Fibroblast of skin of left quadriceps (primary cell): ENCODE measurements around the gene ZNF302.
"Not testable (repeated sequence)": the region's sequence is repeated elsewhere in the genome, so short reads cannot be mapped to it uniquely, and the experiment has no call there.

ENCODE experiments used
- DNase-seq, 2 experiments: peaks; one replicate each; pipeline ENCODE4 v3.0.0-alpha.2; 2013; ENCODE audit warnings: low read depth in 2 of 2

ZNF302 gene

DNA sequence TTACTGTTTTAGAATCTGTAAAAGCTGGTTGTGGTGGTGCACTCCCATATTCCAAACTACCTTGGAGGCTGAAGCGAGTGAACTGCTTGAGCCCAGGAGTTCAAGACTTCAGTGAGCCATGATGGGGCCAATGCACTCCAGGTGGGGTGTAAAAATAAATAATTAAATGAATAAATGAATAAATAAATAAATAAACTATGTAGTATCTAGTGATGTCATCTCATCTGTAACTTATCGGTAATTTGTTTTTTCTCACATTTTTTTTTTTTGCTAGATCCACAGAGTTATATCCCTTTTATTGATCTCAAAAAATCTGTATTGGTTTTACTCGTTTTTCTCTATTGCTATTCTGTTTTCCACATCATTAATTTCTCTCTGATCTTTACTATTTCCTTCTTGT is 5.5 kb upstream of the ZNF302 start:
- no peak for DNase-seq

DNA sequence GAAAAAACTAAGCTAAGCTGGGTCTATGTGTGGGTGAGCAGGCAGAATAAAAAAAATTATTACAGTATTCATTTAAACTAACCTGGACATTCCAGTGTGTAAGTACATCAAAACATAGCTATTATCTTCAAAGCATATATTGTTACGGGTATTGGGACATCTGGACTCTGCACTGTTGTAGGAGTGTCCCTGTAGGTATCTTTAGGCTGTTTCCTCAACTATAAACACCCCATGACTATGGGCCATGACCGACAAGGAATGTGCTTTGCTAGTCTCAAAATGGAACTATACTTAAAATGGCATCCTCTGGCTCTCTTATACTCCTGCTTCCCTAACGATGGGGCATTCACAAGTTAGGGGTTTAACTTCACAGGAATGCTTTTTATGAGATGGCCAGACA is 3.9 kb upstream of the ZNF302 start:
- no peak for DNase-seq

DNA sequence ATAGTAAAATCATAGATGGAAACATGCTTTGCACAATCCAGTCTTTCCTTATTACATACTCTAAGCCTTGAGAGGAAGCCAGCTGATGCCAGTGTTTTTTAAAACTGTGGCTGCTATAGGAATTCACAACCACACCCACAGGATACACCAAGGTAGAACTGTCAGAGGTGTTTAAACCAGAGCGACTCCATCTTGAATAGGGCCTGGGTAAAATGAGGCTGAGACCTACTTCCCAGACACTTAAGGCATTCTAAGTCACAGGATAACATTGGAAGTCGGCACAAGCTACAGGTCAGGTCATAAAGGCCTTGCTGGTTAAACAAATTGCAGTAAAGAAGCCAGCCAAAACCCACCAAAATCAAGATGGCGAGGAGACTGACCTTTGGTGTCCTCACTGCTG is 2.2 kb upstream of the ZNF302 start:
- no peak for DNase-seq

DNA sequence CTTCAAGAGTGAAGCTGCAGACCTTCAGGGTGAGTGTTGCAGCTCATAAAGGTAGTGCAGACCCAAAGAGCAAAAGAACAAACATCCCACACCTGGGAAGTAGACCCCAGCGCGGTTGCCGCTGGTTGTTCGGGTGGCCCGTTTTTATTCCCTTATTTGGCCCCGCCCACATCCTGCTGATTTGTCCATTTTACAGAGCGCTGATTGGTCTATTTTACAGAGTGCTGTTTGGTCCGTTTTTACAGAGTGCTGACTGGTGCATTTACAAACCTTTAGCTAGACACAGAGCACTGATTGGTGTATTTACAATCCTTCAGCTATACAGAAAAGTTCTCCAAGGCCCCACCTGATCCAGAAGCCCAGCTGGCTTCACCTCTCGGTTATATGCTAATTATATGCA is 1.6 kb upstream of the ZNF302 start:
- DNase-seq = no peak

DNA sequence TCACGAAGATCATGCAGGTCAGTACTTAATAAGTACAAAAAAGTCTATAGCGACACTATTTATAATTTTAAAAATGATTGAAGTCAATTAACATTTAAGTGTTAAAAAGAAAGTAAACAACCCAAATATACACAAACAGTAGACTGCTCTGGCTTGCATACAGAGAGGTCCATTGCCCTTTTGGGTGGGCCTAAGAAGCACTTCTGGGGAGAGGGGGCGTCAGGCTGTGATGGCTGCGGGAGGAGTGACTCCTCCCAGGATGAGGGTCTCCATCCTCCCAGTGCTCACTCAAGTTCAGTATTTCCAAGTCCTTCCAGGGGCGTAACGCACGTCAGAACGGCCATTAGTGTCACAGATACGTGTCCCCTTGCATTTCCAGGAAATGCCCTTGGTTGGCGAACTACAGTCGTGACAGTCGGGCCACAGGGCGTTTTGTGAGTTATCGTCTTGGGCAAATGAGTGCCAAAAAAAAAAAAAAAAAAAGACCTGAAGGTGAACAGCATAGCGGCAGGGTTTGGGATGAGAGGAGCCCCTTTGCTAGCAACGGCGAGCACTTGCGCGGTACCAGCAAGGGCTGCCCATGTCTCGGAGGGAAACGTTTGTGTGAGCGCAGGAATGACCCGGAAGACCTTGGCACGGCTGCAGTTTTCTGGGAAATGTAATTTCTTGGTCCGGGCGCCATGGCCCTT is 637 bp upstream of the ZNF302 start, which contains the start of gene SCGB2B2:
Gene SCGB2B2 (minus strand): TSS at position 463 of the 689 bp plus-strand sequence. CDS start 82,596 bp downstream, outside the sequence.
- DNase-seq = no peak

DNA sequence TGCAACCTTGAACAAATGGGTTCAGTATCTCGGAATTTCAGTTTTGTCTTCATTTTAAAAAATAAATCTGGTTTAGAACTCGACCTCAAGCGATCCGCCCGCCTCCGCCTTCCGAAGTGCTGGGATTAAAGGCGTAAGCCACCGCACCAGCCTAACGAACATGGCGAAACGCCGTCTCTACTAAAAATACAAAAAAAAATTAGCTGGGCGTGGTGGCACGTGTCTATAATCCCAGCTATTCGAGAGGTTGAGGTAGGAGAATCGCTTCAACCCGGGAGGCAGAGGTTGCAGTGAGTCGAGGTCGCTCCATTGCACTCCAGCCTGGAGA is 571 bp downstream of the ZNF302 start:
- no peak for DNase-seq

DNA sequence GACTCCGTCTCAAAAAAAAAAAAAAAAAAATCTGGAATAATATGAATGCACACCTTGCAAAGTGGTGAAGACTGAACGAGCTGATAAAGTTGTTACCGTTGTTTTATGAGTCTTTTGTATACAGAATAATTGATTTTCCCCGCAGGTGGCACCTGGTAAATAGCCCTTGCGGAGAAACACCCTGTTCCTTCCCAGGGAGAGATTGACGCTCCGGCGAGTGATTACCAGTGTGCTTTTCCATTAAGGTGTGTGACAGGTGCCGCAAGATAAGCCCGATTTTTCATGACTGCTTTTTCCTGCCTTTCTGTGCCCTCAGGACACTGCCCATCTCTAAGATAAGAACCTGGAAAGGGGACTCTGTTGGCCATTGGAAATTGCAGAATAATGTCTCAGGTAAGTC is 943 bp downstream of the ZNF302 start:
- DNase-seq = no peak

DNA sequence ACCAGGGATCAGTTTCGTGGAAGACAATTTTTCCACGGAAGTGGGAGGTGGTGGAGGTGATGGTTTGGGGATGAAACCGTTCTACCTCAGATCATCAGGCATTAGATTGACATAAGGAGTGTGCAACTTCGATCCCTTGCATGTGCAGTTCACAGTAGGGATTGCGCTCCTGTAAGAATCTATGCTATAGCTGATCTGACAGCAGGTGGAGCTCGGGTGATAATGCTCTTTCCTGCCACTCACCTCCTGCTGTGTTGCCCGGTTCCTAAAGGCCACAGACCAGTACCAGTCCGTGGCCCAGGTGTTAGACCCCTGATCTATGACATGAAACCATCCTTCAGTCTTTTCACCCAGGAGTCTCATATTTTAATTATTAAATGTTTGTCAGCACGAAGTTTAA is 4.0 kb downstream of the ZNF302 start:
- DNase-seq = no peak

DNA sequence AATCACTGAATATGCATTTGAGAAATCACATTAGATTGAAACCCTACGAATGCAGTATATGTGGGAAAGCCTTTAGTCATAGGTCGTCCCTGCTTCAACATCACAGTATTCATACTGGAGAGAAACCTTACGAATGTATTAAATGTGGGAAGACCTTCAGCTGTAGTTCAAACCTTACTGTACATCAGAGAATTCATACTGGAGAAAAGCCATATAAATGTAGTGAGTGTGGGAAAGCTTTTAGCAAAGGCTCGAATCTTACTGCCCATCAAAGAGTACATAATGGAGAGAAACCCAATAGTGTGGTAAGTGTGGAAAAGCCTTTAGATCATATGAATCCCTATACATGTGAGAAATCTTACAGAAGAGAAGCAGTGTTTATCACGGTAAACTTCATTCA is 7.8 kb downstream of the ZNF302 start:
- DNase-seq = not testable (repeated sequence)

DNA sequence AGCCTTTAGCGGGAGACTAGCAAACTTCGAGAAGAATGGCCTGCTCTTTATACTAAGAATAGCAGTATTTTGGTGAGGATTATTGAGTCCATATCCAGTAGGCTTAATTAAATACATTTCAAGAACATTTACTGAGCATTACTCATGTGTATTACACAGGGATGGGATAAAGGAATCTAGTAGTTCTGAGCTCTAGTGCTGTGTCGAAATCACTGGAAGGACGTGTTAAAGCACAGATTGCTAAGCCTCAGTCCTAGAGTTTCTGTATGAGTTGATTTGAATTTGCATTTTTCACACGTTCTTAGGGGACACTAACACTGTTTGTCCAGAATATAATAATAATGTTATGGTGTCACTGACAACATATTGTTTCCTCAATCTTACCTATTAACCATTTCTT is 9.0 kb downstream of the ZNF302 start:
- no peak for DNase-seq

DNA sequence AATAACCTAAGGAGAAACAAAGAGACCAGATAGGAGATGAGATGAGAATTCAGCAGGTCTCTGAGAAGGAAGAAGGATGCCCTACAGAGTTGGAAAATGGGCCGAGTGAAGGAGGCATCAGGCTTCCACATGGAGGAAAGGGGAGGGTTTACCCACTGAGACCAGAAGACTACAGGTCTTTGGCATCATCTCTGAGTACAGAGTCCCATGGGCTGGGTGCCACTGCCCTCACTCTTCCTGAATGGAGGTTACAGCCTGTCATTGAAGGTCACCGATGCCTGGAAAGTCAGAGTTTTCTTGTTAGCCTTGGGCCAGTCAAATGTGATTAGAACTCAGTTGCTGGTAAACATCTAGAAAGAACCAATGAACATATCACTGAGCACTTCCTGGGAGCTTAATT is 9.9 kb downstream of the ZNF302 start:
- no peak for DNase-seq

DNA sequence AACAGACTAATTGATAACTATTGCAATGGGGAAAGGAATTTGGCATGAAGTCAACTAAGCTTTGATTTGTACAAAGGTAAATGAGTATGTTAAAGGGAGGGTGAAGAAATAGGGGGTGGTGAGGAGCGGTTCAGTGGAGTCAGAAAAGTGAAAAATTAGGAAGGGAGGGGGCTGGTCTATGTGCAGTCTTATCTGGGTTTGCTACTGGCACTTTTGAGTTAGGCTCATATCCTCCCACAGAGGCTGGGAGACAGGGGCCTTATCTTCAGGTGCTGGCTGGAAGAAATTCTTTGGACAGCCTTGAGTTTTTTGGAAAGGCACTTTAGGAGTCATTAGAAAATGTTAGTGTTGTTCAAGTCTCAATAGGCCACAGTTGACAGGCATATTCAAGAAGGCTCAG is 11.1 kb downstream of the ZNF302 start:
- no peak for DNase-seq

DNA sequence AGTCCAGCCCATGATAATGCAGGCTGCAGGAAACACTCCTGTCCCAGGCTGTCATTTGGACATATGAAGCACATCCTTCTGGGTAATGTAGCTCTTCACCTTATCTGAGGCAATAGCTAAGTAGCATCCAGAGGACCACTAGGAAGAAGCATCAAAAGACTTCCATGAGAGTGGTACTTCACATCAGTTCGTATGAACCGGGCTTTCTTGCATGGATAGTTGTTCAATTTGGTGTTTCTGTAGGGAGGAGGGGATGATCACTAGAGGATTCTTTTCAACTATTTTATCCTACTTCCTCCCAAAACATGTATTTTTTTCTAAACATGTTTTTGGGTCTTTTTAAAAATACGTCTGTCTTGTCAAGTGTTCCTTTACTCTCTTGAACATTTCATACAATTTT is 12.9 kb downstream of the ZNF302 start:
- no peak for DNase-seq

DNA sequence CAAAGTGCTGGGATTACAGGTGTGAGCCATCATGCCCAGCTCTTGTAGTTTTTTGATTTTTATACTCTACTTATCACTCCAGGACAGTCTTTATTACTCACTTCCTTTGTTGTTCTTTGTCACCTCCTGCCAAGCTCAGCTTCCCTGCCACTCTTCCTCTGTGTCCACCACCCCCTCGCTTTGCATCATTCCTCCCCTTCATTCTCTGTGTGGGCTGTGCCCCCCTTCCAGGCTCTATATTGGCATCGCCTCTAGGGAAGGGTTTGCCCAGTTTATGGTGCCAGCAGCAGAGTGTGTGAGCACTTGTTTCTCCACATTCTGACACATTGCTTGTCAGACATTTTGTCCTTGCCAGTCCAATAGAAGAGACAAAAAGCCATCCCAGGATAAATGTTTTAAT is 15.1 kb downstream of the ZNF302 start:
- DNase-seq = no peak

DNA sequence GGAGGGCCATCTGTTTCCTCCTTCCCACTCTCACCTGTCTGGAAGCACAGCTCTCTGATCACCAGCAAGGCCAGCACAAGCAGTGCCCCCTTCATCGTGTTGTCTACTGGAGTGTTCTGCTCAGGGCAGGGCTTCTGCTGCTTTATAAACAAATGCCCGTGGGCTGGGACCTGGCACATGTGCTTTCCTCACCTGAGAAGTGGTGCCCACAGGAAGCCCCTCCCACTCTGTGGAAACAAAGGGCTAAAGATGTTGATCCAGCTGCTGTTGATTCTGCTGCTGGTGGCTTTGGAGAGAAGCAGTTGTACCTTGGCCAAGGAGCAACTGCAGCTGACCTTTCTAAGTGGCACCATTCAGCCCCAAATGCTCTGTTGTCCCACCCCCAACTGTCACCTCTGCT is 30.2 kb downstream of the ZNF302 start:
- DNase-seq = no peak

DNA sequence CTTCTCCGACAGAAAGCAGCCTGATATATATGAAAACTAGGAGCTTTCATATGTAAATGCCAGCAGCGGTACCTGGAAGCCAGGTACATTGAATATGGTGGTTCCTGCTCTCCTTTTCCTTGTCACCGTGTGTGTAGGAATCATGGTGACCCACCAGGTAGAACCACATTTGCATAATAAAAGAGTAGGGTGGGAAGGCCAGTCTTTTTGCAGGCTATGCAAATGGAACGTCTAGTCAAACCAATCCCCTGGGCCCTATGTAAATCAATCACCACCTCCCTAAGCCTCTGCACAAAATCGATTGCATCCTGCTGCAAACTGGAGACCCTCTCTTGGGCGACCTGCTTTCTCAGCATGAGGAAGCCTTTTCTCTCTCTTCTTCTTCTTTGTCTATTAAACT is 34.4 kb downstream of the ZNF302 start:
- no peak for DNase-seq

DNA sequence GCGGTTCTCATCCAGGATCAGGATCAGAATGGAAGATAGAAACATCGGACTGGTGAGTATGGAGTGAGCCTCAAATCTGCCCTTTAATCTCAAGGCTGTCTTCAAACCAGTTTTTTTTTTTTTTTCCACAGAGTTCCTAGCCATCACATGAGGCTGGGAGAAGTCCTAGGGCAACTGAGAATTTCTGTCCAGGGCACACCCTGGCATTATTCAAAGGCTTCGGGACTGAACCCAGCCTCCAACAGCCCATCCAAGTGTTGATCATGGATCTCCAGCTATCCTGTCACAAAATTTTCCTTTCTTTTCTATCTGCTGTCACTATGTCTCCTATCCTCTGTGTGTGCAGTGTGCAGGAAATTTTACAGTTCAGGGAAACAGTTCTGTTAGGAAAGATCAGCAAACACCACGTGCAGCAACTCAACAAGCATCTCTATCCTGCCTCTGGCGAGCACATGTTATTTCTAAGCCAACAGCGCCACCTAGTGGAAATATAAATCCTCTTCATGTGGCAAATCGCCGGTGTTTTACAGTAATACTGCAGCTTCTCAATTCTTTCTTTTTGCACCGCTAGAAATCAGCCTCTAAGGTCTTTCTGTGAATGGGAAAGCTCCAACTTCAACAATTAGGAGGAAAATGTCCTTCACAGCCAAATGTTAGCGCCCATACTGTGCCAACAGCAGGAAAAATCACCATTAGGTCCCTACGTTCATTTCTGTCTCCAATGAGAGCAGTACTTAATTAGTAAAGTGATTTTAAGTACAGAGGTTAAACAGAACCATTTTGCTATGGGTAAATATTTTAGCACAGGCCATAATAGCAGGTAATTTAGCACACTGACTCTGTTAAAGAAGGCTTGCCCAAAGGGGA is 35.1 kb downstream of the ZNF302 start:
- DNase-seq = peak; percentile 25 to 32

DNA sequence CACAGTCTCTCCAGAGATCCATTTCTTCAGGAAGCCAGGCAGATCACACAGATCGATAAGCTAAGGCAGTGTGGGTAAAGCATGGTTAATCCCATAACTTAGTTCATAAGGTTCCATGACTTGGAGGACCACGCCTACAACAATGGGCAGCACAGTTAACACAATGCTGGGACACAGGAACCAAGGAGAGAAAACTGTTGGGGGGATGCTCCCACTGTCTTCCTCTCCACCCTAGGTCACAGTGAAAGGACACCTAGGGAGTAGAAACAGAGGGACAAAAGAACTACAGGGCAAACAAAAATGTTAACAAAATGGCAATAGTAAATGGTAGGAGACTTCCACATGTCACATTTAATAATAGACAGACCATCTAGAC is 35.8 kb downstream of the ZNF302 start:
- DNase-seq = no peak

DNA sequence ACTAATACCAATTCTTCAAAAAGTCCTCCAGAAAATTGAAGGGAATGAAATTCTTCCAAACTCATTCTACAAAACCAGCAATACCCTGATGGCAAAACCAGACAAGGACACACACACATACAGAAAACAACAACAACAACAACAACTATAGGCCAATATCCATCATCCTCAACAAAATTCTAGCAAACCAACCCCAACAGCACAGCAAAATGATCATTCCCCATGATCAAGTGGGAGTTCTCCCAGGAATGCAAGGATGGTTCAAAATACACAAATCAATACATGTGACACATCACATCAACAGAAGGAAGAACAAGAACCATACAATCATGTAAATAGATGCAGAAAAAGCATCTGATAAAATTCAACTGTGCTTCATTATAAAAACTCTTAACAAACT is 37.9 kb downstream of the ZNF302 start:
- no peak for DNase-seq

DNA sequence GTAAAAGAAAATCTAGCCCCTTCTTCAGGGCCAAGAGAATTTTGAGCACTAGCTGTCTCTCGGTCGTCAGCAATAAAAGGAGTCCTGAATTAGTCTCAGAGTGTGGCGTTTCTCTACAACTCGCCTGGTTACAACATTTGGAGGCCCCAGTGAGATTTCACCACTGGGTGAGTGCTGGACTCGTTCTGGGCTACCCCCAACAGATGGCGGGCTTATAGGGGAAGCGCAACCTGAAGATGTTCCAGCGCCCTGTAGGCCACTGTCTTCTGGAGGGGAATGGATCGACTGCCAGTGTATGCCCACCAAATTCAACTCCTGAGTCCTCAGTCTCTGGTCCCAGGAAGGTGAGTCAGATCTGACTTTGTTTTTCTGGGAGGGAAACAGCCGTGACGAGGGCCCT is 44.9 kb downstream of the ZNF302 start:
- no peak for DNase-seq

DNA sequence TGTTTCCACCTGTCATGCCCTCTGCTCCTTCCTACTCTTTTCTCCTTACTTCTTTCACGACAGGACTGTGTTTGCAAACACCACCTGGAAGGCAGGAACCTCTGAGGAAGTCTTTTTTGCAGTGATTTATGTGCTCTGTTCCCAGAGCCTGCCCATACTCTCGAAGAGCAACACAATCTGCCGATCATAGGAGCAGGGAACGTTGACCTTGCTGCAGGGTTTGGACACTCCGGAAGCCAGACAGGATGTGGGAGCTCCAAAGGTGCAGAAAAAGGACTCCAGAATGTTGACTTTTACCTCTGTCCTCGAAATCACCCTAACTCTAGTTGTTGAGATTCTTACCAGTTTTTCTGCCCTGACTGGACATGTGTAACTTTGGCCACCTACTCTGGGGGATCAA is 47.9 kb downstream of the ZNF302 start:
- DNase-seq = no peak

DNA sequence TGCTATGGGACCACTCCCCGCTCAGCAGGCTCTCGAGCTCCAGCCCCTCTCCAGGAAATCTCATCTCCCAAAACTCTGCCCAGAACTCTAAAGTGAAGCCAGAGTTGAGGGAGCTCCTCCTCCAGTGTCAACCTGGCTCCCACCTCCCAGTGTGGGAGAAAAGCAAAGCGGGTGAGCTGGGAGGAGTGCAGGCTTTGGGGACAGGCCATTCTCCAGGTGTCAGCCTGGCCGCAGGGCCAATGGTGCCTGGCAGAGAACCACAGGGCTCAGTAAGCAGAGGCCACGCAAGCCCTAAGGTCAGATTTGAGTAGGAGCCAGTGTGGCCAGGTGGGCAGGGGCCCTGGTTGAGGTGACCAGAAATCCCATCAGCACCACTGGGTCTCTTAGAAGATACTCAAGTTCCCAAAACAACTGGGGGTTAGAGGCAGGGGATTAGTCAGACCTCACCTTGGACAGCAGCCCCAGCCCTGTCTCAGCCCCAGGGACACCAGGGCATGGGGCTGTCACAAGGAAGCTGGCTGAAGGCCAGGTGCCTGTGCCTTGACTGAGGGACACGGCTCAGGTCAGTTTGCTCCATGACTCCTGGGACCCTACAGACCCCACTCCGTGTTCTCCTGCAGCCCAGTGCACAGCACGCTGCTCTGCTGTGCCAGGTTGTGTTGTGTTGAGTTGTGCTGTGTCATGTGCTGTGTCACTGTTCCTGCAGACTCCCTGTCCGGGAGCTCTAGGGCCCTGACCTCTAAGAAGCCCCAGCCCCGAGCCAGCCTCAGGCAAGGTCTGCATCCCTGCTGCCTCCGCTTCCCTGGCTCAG is 53.7 kb downstream of the ZNF302 start:
- DNase-seq = no peak

DNA sequence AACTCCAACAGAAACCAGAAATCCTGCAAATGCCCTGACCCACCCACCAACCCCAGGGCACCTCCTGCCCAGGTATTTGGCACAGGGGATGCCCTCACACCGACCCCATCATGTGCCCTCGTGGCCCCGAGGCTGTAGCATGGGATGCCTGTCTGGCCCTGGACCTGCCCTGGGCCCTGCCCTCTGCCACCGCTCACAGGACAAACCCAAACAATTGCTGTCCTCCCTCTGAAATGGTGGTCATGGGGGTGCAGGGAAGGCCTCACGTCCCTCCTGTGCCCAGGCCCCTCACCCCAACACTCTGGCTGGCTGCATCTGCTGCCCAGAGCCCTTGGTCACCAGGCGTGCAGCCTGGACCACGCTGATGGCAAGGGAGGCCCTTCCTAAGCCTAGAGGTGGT is 54.5 kb downstream of the ZNF302 start:
- no peak for DNase-seq
